NCI-H1092 (cell line): ENCODE results near the gene DHRS12.

Source experiments
- DNase-seq: peaks from one replicate; lab custom pipeline; 2025; lab: John Stamatoyannopoulos, UW

Gene DHRS12

DNA sequence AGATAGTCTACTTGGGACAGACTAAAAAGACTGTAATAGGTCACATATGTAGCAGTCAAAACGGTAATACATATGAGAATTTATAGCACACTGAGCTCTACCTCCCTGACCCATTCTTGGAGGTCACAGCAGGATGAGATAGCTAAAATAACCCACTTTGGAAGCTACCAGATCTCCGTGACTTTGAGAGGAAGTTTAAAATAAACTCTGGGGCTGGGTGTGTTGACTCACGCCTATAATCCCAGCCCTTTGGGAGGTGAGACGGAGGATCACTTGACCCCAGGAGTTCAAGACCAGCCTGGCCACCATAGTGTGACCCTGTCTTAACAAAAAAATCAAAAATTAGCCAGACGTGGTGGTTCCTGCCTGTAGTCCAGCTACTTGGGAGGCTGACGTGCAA, 45.3 kb downstream of the DHRS12 start:
- DNase-seq = no peak

DNA sequence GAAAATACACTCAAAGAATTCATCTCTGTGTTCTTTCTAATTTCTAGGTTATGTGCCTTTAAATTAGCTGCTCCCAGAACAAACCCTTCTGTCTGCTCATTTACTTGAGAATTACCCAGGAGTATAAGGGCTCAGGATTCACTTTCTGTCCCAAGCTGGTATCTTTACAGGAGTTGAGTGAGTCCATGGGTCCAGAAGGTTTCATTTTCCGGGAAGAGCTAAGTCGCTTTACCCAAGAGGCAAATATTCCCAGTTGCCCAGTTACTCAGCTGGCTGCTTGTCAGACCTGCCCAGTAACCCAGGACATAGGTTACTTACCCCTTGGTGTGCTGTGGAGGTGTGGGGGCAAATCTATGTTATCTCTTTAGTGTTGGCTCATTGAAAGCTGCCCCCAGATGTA, 47.3 kb downstream of the DHRS12 start:
- no peak for DNase-seq

DNA sequence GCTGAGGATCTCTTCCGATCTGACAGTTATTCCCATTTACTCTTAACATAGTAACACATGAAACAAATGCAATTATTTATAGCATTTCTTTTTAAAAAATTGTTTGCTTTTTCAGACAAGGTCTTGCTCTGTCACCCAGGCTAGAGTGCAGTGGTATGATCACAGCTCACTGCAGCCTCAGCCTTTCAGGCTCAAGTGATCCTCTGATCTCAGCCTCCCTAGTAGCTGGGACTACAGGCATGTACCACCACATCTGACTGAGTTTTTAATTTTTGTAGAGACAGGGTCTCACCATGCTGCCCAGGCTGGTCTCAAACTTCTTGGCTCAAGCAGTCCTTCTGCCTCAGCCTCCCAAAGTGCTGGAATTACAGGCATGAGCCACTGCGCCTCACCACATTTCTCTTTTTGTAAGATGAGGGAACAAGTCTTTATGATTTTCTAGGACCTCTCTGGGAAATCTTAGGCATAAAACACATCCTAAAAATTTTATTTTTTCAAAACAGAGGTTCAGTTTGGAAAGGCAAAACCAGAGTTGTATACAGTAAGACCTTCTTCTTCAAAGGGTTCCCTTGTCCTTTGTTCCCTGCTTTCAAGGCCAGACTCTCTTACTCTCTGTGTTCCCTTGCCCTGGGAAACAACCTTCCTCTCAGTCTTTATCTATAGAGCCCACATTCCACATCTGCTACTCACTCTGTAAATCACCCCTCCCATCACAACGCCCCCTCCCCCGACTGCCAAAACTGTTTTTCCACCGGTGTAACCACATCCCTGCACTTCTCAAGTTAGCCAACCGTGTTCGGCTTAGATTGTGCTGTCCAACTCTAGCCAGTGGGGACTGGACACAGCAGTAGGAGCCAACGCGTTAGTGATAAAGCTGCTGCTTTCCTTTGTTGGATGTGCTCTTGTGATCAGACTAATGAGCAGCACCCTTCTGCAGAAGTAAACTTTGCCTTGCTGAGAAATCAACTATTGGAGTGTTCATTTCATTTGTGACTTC, 56.2 kb downstream of the DHRS12 start:
- DNase-seq = no peak

DNA sequence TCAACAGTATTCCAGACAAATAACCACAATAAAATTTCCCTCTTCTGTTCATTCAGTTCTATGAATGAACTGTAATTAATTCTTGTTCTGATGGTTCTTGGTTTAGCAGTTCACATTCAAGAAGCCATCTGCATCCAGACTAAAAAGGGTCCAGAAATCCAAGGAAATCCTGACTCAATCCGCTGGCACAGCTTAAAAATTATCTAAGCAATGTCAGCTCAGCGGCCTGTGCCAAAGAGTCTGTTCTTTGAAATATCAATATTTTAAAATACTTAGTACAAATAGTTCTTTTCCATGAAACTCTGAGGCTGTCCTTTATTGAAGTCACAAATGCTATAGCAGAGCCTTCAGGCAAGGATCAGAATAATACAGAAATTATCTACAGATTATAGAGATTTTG, 57.2 kb downstream of the DHRS12 start:
- no peak for DNase-seq

DNA sequence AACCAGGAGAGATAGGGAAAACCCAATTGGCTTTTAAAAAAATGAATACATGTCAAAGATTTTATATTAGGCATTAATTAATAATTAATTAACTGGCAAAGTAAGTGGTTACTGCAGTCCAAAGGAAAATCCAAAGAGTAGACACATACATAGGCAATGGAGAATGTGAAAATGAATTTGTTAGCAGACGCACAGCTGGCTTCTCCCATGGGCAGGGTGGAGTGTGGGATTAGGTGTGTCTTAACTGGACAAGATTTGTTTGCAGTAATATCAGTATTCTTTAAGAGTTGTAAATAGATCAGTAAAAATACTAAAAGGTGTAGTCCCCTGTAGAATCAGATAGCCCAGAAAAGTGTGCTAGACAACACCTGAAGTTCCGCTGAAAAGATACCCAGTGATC, 58.7 kb downstream of the DHRS12 start:
- DNase-seq = no peak

DNA sequence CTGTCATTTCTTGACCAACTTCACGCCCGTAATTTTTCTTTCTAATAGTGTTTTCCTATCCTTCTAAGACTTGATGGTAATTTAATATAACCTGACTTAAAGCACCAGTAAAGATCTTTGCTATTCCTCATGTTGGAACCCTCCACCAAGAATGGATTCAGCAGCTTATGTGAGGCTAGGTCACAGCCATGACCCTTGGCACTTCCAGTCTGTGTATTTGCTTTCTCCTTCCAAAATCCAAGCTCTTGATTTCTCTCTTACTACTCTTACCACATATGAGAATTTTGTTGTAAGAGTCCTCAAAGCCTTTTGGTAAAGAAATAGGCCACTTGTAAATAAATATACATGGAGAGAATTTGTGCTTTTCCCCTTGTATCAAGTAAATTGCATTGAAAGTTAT, 61.4 kb downstream of the DHRS12 start:
- no peak for DNase-seq

DNA sequence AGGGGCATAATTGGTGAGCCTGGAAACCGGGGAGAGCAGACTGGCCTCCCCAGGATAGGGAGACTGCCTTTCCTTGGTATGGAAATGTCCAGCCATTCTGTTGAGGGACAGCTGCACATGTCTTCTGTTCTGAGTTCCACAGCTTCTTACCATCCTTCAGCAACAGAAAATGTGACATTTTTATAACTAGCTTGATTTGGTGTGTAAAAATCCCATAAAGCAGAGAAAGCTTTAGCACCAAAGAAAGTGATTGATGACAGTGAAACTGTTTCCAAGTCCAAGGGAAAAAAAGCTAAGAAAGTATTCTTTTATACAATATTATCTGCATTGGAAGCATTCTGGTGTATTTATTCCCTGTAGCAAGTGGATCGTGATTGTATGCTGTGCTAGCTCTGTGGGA, 61.9 kb downstream of the DHRS12 start:
- no peak for DNase-seq

DNA sequence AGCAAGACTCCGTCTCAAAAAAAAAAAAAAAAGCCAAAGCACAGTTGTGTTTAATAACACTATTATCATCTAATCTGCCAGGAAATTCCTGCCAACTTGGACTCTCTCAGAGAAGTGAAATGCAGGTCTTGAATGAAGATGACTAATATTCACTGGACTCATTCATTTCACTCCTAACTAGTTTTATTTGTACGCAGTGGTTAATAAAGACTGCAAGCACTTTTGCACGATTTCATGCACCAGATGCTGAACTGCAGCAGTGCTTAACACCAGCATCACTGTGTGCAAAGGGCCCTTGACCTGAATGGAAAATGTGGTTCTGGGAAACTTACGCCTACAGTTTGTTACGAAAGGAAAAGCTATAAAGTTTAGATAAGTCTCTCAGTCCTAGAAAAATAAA, 63.3 kb downstream of the DHRS12 start:
- DNase-seq = no peak

DNA sequence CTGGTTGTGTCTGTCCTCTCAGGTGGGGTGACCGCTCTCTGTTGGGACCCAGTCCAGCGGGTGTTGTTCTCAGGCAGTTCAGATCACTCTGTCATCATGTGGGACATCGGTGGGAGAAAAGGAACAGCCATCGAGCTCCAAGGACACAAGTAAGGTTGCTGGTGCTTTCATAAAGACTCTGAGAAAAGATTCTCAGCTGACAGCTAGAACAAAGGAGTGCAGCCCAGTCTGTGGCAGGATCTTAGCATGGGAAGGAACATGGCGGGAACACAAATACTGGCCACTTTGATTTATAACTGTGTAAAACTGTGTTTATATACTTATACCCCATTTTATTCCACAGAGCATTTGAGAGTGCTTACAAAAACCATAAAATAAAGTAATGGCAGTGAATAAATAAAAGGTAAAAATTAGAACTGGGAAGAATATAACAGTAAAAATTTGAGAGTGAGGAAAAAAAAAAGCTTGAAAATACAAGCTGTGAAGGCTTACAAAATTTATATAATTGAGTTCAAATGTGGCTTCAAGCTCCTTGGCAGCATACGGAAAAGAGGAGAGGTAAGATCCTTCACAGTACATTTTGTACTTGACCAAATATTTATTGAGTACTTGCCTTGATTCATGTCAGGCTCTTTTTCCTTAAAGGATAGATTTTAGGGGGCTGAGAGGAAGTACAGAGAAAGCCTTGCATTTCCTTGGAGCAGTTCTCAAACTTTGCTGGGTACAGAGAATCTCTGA, 64.8 kb downstream of the DHRS12 start:
- DNase-seq = no peak

DNA sequence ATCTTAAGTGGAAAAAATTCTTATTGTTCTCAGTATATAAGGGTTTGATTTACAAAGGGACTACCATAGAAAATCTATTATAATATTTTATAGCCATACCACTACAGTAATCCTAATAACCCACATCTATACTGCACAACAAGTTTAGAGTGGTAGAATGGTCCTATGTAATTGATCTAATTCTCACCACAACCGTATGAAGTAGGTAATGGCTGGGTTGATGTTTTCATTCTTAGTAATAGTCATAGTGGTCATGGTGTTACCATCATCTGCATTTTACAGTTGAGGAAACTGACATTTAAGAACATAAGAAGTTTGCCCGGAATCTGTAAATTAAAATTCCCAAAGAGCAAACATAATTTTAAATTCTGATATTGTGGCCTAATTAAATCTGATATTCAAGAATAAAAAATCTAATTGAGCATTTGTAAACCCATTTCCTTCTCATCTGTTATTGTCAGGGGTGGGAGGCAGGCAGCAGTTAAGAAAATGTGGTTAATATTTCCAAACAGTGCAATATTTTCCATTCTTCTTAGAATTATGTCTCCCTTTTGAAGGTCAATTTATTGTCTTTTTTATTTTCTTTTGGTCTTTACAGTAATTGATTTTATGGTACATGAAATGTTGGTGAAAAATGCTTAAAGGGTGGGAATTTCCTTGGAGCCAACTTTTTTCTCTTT, 65.6 kb downstream of the DHRS12 start:
- DNase-seq = no peak

DNA sequence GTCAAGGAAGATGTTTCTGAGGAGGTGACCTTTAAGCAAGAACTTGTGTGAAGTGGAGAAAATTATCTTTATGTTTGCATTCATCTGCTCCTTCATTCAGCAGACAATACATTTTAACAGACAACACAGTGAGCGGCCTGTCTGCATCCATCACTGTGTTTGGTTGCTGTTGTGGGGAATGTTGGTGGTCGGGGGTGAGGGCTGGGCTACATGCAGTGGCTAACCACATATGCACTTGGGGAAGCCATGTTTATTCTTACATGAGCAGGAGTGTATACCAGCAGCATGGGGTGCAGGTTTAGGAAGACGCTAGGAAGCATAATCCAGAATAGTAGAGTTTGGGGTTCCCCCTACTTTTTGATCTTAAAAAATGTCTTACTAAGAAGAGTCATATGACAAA, 66.4 kb downstream of the DHRS12 start:
- no peak for DNase-seq

DNA sequence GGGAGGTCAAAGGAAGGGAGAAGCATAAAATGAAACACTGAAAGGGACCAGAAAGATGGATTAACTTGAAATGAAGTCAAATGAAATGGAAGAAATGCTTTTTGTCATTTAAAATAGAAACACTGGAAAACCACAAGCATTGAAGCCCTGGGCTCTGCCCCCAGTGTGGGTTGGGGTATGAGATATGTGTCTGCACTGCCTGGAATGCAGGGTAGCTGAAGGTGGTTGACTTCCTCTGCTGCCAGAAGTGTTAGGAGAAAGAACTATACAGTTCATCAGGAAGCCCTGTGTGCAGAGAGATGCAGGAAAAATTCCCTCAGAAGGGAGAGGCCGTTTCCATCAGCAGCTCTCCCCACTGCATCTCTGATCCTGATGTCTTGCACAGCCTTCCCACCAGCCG, 69.2 kb downstream of the DHRS12 start:
- DNase-seq = no peak

DNA sequence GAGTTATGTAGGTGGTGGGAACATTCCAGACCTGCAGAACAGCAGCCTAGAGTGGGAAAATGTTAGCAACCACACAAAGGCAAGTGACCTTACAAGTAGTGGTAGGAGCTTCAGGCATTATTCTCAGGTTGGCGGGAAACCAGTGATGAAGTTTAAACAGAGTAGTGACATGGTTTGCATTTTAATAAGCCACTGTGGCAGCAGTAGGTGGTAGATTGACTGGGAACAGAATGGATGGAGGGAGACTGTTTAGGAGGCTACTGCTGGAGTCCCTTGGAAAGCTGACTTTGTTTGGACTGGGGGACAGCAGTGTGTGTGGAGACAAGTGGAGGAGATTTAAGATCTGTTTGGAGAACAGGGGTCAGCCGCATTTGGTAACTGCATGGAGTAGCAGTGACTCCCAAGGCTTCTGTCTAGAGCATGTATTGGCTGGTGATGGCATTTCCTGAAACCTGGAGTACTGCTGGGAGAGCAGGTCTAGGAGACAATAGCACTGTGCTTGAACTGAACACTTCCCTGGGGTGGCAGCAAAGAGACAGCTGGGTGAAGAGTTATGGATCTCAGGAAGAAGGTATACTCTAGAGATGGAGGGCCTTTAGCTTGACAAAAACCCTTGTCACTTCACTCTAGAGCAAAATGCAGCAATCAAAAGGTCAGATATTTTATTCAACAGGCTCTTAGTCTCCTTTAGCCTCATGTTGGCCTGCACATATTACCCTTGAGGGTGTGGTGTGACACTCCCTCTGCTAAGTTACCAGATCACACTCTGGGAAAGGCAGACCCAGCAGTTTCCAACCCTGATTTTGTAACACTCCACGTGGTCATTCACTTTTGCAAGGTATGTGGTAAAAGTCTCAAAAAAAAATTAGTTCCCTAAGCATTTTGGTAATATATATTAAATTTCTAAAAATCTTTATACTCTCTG, 70.3 kb downstream of the DHRS12 start:
- no peak for DNase-seq

DNA sequence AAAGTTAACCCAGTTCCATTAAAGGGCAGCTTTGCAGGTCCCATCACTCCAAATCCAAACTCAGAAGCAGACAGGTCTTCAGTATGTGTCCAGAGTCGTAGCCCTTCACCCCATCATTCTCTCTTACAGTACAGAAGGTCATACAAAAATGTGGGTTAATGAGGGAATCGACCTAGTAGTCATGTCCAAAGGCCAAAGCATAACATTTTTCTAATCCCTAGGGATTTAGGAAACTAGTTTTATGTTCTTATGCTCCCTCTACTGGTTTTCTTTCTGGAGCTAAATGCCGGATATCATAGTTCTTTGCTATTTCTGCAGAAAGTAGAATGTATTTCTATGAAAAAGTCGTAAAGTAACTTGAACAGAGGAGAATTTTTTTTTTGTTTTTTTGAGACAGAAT, 72.2 kb downstream of the DHRS12 start:
- no peak for DNase-seq

DNA sequence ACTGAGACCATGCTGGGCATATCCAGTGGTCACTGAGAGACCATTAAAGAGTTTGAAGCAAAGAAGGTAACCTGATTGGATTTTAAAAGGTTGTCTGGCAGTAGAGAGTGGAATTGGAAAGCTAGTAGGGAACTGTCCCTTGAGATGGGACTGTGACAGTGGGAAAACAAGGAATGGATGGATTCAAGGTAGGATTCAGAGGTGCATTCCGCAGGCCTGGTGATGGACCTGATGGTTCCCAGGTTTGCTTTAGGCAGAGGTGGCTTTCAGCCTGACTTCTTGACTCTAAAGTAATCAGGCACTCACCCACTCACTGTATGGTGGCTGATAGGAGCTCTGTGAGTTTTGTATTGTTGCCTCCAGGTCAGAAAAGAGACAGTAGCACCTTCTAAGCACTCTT, 73.0 kb downstream of the DHRS12 start:
- no peak for DNase-seq

DNA sequence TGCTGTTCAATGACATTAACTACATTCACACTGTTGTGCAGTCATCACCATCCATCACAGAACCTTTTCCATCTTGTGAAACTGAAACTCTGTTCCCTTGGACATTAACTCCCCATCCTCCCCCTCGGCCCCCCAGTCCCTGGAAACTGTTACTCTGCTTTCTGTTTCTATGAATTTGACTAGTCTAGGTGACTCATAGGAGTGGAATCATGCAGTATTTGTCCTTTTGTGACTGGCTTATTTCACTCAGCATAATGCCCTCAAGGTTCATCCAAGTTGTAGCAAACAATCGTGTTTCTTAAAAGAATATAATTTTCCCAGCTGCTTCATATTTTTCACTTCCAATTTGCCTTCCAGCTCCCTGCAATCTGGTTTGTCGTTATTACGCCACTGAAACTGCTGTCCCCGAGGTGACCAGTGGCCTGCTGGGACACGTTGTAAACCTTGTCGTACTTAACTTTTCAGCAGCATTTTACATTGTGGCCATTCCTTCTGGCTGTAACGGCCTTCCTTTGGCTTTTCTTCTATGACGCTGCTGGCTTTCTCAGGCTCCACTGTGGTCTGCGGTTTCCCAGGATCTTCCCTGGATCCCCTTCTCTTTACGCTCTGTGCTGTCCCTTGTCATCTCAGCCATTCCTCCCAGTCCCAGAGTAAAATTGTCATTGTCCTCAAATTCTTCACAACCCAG, 74.0 kb downstream of the DHRS12 start:
- DNase-seq = no peak

DNA sequence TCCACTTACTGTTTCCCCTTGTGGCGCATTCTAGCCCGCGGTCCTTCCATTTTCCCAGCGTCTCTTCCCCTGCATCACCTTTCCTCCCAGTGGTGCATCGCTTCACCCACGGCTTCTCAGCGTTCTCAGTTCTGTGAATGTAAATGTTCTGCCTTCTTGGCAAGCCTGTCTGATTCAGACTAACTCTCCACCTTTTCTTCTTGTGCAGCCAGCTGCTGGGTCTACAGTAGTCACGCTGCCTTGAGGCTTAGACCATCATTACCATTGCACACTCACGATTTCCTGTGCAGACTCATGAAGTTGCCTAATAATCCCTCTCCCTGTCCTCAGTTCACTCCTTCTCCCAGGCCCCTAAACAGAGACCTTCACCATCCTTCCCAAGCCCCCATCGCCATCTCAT, 75.0 kb downstream of the DHRS12 start:
- no peak for DNase-seq

DNA sequence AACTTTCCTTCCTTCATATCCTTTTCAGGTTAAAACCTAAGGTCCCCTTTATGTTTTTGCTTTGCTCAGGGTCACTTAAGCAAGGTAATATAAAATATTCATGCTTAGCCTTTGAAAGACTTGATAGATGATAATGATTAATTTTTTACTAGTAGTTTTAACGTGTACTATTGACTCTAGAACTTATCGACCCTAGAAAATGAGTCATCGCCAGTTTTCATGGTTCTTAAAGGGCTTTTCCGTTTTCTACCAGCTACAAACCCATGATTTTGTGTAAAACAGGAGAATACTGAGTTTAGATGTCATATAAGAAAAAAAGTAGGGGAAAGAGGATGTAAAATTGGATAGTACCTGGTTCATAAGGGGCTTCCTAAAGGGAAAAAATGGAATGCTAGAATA, 75.7 kb downstream of the DHRS12 start:
- no peak for DNase-seq

DNA sequence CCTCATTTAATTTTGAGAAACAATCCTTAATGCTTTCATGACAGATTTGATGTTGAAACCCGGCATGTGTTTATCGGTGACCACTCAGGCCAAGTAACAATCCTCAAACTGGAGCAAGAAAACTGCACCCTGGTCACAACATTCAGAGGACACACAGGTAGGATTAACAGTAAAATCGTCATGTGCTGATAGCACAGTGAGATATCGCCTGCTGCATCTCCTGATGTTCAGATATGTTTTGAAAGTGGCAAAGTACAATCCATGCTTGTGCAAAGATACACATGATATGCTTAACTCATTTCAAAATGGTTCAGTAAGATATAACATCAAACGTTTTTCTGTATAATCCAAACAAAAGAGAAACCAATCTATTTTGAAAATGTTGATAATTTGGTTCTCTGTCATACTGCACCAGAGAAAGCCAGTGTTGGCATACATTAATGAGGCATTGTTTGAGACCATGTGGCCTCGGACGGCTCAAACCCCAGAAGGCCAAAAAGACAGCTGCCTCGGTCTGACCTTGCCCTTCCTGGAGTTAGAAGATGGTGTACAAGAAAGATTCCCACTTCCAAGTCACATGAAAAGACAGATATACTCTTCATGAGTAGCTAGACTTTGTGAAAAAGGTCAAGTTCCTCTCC, 76.2 kb downstream of the DHRS12 start:
- no peak for DNase-seq

DNA sequence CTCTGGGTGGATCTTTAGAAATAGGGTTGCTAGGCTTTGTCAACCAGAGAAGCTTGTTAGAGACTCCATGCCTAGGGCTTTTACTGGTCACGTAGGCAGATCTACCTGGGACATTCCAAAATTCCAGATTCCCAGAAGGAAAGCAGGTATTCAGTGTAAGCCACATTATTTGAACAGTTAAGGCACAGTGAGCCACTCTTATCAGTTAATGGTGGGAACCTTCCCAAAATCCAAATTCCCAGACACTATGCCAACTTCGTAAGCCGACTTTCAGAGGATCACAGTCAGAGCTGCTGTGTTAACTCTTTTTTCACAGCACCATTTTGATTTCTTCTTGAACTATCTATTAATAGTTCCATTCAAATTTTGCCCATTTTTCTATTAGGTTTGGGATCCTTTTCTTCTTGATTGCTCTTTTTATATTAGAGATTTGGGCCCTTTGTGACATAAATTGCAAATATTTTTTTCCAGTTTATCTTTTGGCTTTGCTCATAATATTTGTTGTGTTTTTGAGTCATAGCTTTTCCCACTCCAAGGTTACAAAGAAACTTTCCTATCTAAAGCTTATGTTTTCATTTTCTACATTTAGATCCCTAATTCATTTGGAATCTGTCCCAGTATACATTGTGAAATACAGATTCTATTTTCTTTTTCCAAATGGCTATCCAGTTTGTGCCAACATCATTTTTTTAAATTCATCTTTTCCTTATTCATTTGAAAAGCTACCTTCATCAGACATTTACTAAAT, 77.3 kb downstream of the DHRS12 start:
- DNase-seq = no peak
